Tibial nerve (tissue), 4 donors: Measurements from ENCODE around the gene GNG7.

ENCODE experiments used
- EP300 ChIP-seq, 2 donors: sonication (generic); formaldehyde crosslinking; IDR thresholded peaks; one replicate each; pipeline ENCODE4 v1.6.1; 2017; ENCODE audit warnings: antibody characterized with exemption in 2 of 2, mild to moderate bottlenecking in 1 of 2
- POLR2A ChIP-seq, 2 donors: fragments of 450-650 bp; IDR thresholded peaks; one replicate each; pipeline ENCODE4 v1.6.1; 2017; ENCODE audit warnings: antibody characterized with exemption in 2 of 2, mild to moderate bottlenecking in 2 of 2, moderate library complexity in 2 of 2
- TF ChIP-seq, protein P1 (sequence below), 5 experiments: fragments of 200-600 bp in 3 of 5; fragments of 450-650 bp in 2 of 5; sonication (generic) in 3 of 5; IDR thresholded peaks; one replicate each; pipeline ENCODE4 v1.5.1; 2016 to 2019; ENCODE audit warnings: antibody characterized with exemption in 5 of 5, mild to moderate bottlenecking in 3 of 5, moderate library complexity in 2 of 5

DNA sequence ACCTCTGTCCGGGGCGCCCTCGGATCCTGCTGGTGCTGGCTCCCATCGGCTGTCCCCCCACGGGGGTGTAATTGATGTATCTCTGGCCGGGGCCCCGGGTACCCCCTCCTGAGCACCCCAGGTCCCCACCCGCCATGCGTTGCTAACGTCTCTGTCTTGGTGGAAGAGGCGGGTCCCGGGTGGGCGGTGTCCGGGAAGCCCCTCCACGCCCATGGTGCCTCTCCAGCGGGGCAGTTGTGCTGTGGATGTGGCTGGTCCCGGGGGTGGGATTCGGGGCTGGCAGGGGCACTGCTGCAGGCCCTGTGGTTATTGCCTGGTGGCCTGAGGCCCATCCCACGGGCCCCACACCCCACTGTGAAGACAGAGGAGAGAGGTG lies 13.8 kb upstream of the GNG7 start:
- TF ChIP-seq, protein P1, sequence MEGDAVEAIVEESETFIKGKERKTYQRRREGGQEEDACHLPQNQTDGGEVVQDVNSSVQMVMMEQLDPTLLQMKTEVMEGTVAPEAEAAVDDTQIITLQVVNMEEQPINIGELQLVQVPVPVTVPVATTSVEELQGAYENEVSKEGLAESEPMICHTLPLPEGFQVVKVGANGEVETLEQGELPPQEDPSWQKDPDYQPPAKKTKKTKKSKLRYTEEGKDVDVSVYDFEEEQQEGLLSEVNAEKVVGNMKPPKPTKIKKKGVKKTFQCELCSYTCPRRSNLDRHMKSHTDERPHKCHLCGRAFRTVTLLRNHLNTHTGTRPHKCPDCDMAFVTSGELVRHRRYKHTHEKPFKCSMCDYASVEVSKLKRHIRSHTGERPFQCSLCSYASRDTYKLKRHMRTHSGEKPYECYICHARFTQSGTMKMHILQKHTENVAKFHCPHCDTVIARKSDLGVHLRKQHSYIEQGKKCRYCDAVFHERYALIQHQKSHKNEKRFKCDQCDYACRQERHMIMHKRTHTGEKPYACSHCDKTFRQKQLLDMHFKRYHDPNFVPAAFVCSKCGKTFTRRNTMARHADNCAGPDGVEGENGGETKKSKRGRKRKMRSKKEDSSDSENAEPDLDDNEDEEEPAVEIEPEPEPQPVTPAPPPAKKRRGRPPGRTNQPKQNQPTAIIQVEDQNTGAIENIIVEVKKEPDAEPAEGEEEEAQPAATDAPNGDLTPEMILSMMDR (IDR thresholded peaks at IDR 0.05), result no peak
- TF ChIP-seq POLR2A (IDR thresholded peaks at IDR 0.05) (no peak), EP300 (IDR thresholded peaks at IDR 0.05) (no peak)
